ENCODE results near the gene RPH3AL.
"Not testable (repeated sequence)": the region's sequence is repeated elsewhere in the genome, so short reads cannot be mapped to it uniquely, and the experiment has no call there.

The RPH3AL gene

GRCh38 chr17:372157-373152 is 19.8 kb upstream of the RPH3AL start:
- H3K27ac ChIP-seq (ENCODE audit: low read depth, low read length) = no peak overlapping the region
- no peak overlapping the region for H3K4me3 ChIP-seq (ENCODE audit: low read length)
- H3K36me3 ChIP-seq (ENCODE audit: control insufficient read depth, insufficient read depth, low read length) = no peaks in the 10 kb centered on the region

GRCh38 chr17:371583-371982 is 19.0 kb upstream of the RPH3AL start:
- no peak overlapping the region for H3K4me3 ChIP-seq (ENCODE audit: low read length)

More at GRCh38 chr17:372157-373152, 19.8 kb upstream of the RPH3AL start:
- no peaks in the 10 kb centered on the region for H3K4me1 ChIP-seq (ENCODE audit: control insufficient read depth, insufficient read depth, low read length)
- H3K27me3 ChIP-seq (ENCODE audit: control insufficient read depth, insufficient read depth, low read length) = no peaks in the 10 kb centered on the region
- H3K9ac ChIP-seq (ENCODE audit: low read length) = no peak overlapping the region

GRCh38 chr17:367656-368055 is 15.0 kb upstream of the RPH3AL start:
- not testable (repeated sequence) for H3K27ac ChIP-seq (ENCODE audit: low read depth, low read length); H3K4me3 ChIP-seq (ENCODE audit: low read length); H3K9ac ChIP-seq (ENCODE audit: low read length); H3K36me3 ChIP-seq (ENCODE audit: control insufficient read depth, insufficient read depth, low read length); H3K27me3 ChIP-seq (ENCODE audit: control insufficient read depth, insufficient read depth, low read length); H3K4me1 ChIP-seq (ENCODE audit: control insufficient read depth, insufficient read depth, low read length)

More at GRCh38 chr17:371583-371982, 19.0 kb upstream of the RPH3AL start:
- Histone ChIP-seq H3K27ac (ENCODE audit: low read depth, low read length) (no peak overlapping the region), H3K27me3 (ENCODE audit: control insufficient read depth, insufficient read depth, low read length) (no peaks in the 10 kb centered on the region), H3K36me3 (ENCODE audit: control insufficient read depth, insufficient read depth, low read length) (no peaks in the 10 kb centered on the region), H3K9ac (ENCODE audit: low read length) (no peak overlapping the region), H3K4me1 (ENCODE audit: control insufficient read depth, insufficient read depth, low read length) (no peaks in the 10 kb centered on the region)

GRCh38 chr17:366657-367615 is 14.3 kb upstream of the RPH3AL start:
- H3K9ac ChIP-seq (ENCODE audit: low read length); H3K4me1 ChIP-seq (ENCODE audit: control insufficient read depth, insufficient read depth, low read length): not testable (repeated sequence)

GRCh38 chr17:364766-365165 is 12.2 kb upstream of the RPH3AL start:
- no peak overlapping the region for H3K9ac ChIP-seq (ENCODE audit: low read length)
- no peaks in the 10 kb centered on the region for H3K27me3 ChIP-seq (ENCODE audit: control insufficient read depth, insufficient read depth, low read length)
- no peak overlapping the region for H3K27ac ChIP-seq (ENCODE audit: low read depth, low read length)
- no peaks in the 10 kb centered on the region for H3K36me3 ChIP-seq (ENCODE audit: control insufficient read depth, insufficient read depth, low read length)
- H3K4me1 ChIP-seq (ENCODE audit: control insufficient read depth, insufficient read depth, low read length) = no peaks in the 10 kb centered on the region
- no peak overlapping the region for H3K4me3 ChIP-seq (ENCODE audit: low read length)

More at GRCh38 chr17:366657-367615, 14.3 kb upstream of the RPH3AL start:
- H3K4me3 ChIP-seq (ENCODE audit: low read length); H3K36me3 ChIP-seq (ENCODE audit: control insufficient read depth, insufficient read depth, low read length); H3K27me3 ChIP-seq (ENCODE audit: control insufficient read depth, insufficient read depth, low read length); H3K27ac ChIP-seq (ENCODE audit: low read depth, low read length): not testable (repeated sequence)

- no peaks in the 10 kb centered on the region for H3K4me1 ChIP-seq (ENCODE audit: control insufficient read depth, insufficient read depth, low read length)
- H3K36me3 ChIP-seq (ENCODE audit: control insufficient read depth, insufficient read depth, low read length) = no peaks in the 10 kb centered on the region
- no peak overlapping the region for H3K4me3 ChIP-seq (ENCODE audit: low read length)
- no peak overlapping the region for H3K27ac ChIP-seq (ENCODE audit: low read depth, low read length)
- H3K27me3 ChIP-seq (ENCODE audit: control insufficient read depth, insufficient read depth, low read length) = no peaks in the 10 kb centered on the region
- no peak overlapping the region for H3K9ac ChIP-seq (ENCODE audit: low read length)
Observed at GRCh38 chr17:364308-364707, 11.7 kb upstream of the RPH3AL start.

- H3K36me3 ChIP-seq (ENCODE audit: control insufficient read depth, insufficient read depth, low read length) = no peaks in the 10 kb centered on the region
- no peaks in the 10 kb centered on the region for H3K4me1 ChIP-seq (ENCODE audit: control insufficient read depth, insufficient read depth, low read length)
- no peak overlapping the region for H3K27ac ChIP-seq (ENCODE audit: low read depth, low read length)
- no peak overlapping the region for H3K4me3 ChIP-seq (ENCODE audit: low read length)
- no peak overlapping the region for H3K9ac ChIP-seq (ENCODE audit: low read length)
- no peaks in the 10 kb centered on the region for H3K27me3 ChIP-seq (ENCODE audit: control insufficient read depth, insufficient read depth, low read length)
Observed at GRCh38 chr17:362721-363120, 10.1 kb upstream of the RPH3AL start.

GRCh38 chr17:360092-360750 is 7.6 kb upstream of the RPH3AL start:
- H3K36me3 ChIP-seq (ENCODE audit: control insufficient read depth, insufficient read depth, low read length) = no peaks in the 10 kb centered on the region
- no peaks in the 10 kb centered on the region for H3K27me3 ChIP-seq (ENCODE audit: control insufficient read depth, insufficient read depth, low read length)
- no peak overlapping the region for H3K27ac ChIP-seq (ENCODE audit: low read depth, low read length)
- no peak overlapping the region for H3K4me3 ChIP-seq (ENCODE audit: low read length)
- H3K4me1 ChIP-seq (ENCODE audit: control insufficient read depth, insufficient read depth, low read length) = no peaks in the 10 kb centered on the region
- no peak overlapping the region for H3K9ac ChIP-seq (ENCODE audit: low read length)

- no peaks in the 10 kb centered on the region for H3K36me3 ChIP-seq (ENCODE audit: control insufficient read depth, insufficient read depth, low read length)
- H3K27ac ChIP-seq (ENCODE audit: low read depth, low read length) = no peak overlapping the region
- H3K9ac ChIP-seq (ENCODE audit: low read length) = no peak overlapping the region
- H3K4me1 ChIP-seq (ENCODE audit: control insufficient read depth, insufficient read depth, low read length) = no peaks in the 10 kb centered on the region
- no peak overlapping the region for H3K4me3 ChIP-seq (ENCODE audit: low read length)
- H3K27me3 ChIP-seq (ENCODE audit: control insufficient read depth, insufficient read depth, low read length) = no peaks in the 10 kb centered on the region
Observed at GRCh38 chr17:358491-359151, 6.0 kb upstream of the RPH3AL start.

GRCh38 chr17:357644-358043 is 5.0 kb upstream of the RPH3AL start:
- no peak overlapping the region for H3K27ac ChIP-seq (ENCODE audit: low read depth, low read length)
- no peak overlapping the region for H3K4me3 ChIP-seq (ENCODE audit: low read length)
- no peaks in the 10 kb centered on the region for H3K4me1 ChIP-seq (ENCODE audit: control insufficient read depth, insufficient read depth, low read length)
- no peaks in the 10 kb centered on the region for H3K36me3 ChIP-seq (ENCODE audit: control insufficient read depth, insufficient read depth, low read length)
- H3K9ac ChIP-seq (ENCODE audit: low read length) = no peak overlapping the region
- no peaks in the 10 kb centered on the region for H3K27me3 ChIP-seq (ENCODE audit: control insufficient read depth, insufficient read depth, low read length)

GRCh38 chr17:356671-357434 is 4.2 kb upstream of the RPH3AL start:
- Histone ChIP-seq H3K27ac (ENCODE audit: low read depth, low read length) (no peak overlapping the region), H3K9ac (ENCODE audit: low read length) (no peak overlapping the region), H3K36me3 (ENCODE audit: control insufficient read depth, insufficient read depth, low read length) (no peaks in the 10 kb centered on the region), H3K4me1 (ENCODE audit: control insufficient read depth, insufficient read depth, low read length) (no peaks in the 10 kb centered on the region), H3K4me3 (ENCODE audit: low read length) (no peak overlapping the region), H3K27me3 (ENCODE audit: control insufficient read depth, insufficient read depth, low read length) (no peaks in the 10 kb centered on the region)

Data from rectal smooth muscle tissue (tissue), 1 donor.